Cortex of kidney (tissue), 1 donor: ENCODE results near the gene RHOBTB1.
"Not testable (repeated sequence)": the region's sequence is repeated elsewhere in the genome, so short reads cannot be mapped to it uniquely, and the experiment has no call there.

Experiments
- DNase-seq: peaks from one replicate; lab custom pipeline; 2025; lab: John Stamatoyannopoulos, UW

Gene RHOBTB1

GRCh38 chr10:60863796-60864195 lies 80.2 kb downstream of the RHOBTB1 start:
- no peak for DNase-seq

DNA sequence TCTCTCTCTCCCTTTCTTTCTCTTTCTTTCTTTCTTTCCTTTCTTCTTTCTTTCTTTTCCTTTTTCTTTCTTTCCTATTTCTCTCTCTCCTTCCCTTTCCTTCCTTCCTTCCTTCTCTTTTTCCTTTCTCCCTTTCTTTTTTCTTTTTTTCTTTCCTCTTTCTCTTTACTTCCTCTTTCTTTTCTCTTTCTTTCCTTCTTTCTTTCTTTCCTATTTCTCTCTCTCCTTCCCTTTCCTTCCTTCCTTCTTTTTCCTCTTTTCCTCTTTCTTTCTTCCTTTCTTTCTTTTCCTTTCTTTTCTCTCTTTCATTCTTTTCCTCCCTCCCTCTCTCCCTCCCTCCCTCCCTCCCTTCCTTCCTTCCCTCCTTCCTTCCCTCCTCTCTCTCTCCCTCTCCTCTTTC lies 81.5 kb downstream of the RHOBTB1 start:
- DNase-seq = no peak

GRCh38 chr10:60856405-60856804 lies 87.6 kb downstream of the RHOBTB1 start:
- no peak for DNase-seq

DNA sequence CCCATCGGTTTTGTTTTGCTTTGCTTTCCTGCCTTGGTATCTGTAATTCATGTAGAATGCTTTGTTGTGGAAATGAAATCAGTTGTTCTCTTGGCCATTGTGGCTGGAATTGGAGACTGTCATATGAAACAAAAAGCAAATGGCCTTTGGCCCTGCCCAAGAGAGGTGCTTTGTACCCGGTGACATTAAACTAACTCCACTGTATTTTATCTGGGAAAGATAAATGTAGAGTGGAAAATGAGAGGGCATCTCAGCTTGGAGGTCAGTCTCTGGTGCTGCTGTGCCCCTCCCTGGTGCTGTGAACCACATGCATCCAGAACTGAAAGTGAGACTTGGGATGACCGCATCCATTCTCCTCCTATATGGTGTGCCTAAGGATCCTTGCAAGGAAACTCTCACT lies 90.3 kb downstream of the RHOBTB1 start:
- DNase-seq = no peak

DNA sequence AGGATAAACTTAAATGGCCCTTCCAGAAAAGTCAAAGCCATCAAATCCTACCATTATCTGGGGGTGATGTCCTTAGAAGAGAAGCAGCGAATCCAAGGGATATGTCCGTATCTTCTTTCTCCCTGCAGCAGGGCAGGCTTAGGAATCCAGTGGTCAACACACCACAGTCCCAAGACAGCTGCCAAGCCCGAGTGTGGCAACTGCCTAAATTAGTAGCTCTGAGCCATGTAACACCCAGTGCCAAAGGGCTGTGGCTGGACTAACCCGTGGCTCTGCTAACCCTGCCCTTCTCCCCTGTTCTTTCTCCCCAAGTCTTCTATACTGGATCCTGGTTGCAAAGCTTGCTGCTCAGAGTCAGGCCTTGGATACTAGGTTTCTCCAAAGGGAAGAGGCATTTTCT lies 90.9 kb downstream of the RHOBTB1 start:
- DNase-seq = no peak

DNA sequence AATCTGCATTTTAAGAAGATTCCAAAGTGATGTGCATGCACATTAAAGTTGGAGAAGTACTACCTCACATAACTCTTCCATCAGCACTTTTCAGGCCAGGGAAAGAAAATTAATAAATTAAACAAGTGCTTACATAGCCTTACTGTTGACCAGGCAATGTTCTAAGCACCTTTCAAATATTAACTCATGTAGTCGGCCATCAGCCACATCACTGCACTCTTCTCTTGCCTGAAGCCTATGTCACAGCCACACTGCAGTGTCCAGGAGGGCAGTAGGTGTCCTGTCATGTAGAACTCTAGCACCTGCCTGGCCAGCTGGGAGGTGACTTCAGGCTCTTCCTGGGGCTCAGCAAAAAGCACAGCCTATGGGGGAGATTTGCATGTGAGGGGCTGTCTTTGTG lies 94.2 kb downstream of the RHOBTB1 start:
- DNase-seq = no peak

GRCh38 chr10:60849217-60849616 lies 94.8 kb downstream of the RHOBTB1 start:
- DNase-seq = no peak

DNA sequence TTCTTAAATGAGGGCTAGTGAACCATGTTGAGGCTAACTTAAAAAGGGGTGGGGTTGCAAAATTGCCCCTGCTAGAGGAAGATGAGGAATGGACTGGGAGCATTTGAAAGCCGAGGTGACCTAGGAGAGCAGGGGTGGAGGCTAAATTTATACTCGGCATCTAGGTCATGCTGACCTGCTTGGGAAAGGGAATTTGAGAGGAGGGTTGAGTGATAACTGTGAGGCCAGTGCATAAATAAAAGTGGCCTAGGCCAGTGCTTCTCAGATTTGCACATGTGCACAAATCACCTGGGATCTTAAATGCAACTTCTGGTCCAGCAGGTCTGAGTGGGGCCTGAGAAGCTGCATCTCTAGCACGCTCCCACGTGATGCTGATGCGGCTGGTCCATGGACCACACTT lies 95.3 kb downstream of the RHOBTB1 start:
- no peak for DNase-seq

DNA sequence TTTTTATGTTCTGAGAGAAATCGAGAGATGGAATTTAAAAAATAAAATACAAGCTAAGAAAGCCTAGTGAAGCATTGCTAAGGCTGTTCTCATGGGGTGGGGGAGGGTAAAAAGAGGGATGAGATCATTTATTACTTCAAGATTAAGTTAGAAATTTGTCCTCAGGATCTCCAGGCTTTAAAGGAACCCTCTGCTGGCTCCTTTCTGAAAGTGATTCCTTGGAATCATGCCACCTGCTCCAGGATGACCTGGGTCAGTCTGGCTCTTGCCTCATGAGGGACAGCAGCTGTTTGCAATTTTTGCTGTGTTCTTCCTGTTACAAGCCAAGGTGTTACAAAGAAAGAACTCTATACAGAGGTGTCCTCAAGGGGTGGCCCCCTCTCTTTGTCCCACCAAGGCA lies 95.9 kb downstream of the RHOBTB1 start:
- no peak for DNase-seq

DNA sequence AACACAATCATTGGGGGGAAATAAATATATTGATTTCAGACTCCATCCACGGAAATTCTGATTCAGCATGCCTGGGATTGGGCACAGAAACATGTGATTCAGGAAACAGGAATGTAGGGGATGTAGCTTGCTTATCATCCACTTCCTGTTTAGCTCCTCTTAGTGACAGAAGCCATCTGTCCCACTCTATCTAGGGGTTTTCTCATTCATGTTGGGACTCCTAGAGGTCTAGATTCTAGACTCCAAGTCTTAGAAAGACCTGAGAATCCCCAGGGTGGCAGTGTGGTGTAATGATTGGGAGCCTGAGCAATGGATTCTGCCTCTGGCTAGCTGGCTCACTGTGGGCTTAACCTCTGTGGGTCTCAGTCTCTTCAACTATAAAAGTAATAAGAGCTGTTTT lies 97.8 kb downstream of the RHOBTB1 start:
- DNase-seq = no peak

DNA sequence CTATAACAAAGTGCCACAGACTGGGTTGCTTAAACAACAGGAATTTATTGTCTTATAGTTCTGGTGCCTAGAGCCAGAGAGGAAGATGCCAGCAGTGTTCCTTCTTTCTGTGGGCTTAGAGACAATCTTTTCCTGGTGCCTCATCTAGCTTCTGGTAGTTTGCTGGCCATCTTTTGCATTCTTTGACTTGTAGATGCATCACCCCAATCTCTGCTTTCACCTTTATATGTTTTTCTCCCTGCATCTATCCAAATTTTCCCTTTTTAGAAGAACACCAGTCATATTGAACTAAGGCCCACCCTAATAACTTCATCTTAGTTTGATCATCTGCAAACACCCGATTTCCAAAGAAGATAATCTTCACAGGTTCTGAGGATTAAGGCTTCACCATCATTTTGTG lies 98.9 kb downstream of the RHOBTB1 start:
- DNase-seq = no peak

GRCh38 chr10:60842694-60843093 lies 101.3 kb downstream of the RHOBTB1 start:
- no peak for DNase-seq

DNA sequence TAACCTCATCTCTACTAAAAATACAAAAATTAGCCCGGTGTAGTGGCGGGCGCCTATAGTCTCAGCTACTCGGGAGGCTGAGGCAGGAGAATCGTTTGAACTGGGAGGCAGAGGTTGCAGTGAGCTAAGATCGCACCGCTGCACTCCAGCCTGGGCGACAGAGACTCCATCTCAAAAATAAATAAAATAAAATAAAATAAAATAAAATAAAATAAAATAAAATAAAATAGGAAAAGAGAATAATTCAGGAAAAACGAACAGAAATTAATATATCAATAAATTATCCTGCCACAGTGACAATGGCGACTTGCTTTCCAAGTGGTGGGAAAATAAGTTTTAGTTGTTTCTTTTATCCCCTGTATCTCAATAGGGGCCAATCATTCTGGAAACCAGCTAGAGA lies 102.8 kb downstream of the RHOBTB1 start:
- DNase-seq = not testable (repeated sequence)

GRCh38 chr10:60835049-60835448 lies 108.9 kb downstream of the RHOBTB1 start:
- no peak for DNase-seq

DNA sequence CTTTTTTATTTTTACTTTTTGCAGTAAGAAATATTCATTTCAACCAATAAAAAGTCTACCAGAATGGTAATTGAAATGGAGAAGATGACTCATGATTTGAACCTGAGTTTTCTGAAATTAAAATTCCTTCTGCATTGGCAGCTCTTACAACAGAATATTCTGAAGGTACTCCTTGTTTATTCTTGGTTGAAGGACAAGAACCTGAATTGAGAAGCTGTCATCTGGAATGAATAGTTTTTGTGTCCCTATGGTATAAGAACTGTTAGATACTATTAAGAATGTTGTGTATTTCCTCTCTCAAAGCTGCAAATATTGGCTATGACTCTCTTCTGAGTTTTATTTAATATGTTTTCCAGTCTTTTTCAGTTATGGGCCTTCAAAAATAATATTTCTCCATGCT lies 109.6 kb downstream of the RHOBTB1 start:
- no peak for DNase-seq

- DNase-seq = not testable (repeated sequence)
Observed at GRCh38 chr10:60832136-60832535, 111.8 kb downstream of the RHOBTB1 start.

DNA sequence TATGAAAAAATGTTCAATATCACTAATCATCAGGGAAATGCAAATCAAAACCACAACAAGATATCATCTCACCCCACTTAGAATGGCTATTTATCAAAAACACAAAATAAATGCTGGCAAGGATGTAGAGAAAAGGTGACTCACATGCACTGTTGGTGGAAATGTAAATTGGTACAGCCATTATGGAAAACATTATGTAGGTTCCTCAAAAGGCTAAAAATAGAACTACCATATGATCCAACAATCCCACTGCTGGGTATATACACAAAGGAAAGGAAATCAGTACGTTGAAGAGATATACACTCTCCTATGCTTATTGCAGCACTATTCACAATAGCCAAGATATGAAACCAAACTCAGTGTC lies 115.5 kb downstream of the RHOBTB1 start:
- DNase-seq = no peak

GRCh38 chr10:60827791-60828488 lies 116.0 kb downstream of the RHOBTB1 start:
- DNase-seq = no peak

GRCh38 chr10:60825520-60825919 lies 118.5 kb downstream of the RHOBTB1 start:
- no peak for DNase-seq

DNA sequence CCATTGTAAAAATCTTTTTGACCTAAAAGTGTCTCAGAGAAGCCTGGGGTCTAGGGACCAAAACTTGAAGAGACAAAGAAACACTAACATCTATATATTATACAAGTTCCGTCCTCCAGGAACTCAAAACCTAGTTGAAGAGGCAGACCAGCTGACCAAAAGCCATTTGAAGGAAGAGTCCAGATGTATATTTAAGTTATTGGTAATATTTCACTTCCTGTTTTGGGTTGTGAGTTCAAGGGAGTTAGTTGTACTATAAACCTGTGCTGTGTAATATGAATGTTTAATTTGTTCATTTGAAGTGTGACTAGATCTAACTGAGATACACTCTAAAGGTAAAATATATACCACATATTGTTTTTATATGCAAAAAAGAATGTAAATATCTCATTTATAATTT lies 120.7 kb downstream of the RHOBTB1 start:
- DNase-seq = no peak

- DNase-seq = no peak
Observed at GRCh38 chr10:60822809-60823208, 121.2 kb downstream of the RHOBTB1 start.

GRCh38 chr10:60821656-60822055 lies 122.3 kb downstream of the RHOBTB1 start:
- DNase-seq = no peak

DNA sequence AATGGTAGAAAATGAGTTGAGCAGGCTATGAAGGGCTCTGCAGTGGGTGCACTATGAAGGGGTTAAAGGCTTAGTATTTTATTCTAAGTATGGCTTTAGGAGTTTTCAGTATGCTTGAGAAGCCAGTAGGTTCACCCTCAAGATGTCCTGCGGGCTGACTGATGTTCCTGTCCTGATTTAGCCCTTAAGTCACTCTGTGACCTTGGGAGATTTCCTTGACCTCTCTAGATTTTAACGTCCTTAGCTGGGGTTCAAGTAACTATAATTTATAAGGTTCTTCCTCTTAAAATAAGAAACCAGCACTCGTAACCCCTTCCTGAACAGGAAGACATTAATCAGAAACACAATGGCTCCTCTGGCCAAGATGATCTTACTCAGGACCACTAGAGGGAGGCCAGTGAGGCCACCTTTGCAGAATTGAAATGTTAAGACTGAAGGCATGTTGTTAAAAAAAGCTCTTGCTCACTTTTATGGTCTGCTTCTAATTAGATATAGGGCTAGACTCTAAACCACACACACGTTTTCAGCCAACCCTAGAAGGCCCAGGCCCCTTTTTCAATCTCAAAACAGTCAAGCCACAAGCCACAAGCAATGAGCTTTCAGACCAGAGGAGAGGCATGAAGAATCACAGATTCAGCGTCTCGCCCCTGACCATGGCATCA lies 123.8 kb downstream of the RHOBTB1 start:
- DNase-seq = no peak
